GM12873 (cell line): ENCODE results near the gene ZNF512B.

Experiments
- CTCF ChIP-seq: IDR thresholded peaks from 2 replicates; pipeline ENCODE4 v1.5.1; 2012; ENCODE audit warnings: low read depth, mild to moderate bottlenecking, moderate library complexity, low read length, control low read depth; ENCODE audit not compliant: insufficient read depth; ENCODE audit errors: missing control alignments

ZNF512B gene

GRCh38 chr20:63967330-63968135 is 2.2 kb downstream of the ZNF512B start:
- TF ChIP-seq CTCF: no peak

DNA sequence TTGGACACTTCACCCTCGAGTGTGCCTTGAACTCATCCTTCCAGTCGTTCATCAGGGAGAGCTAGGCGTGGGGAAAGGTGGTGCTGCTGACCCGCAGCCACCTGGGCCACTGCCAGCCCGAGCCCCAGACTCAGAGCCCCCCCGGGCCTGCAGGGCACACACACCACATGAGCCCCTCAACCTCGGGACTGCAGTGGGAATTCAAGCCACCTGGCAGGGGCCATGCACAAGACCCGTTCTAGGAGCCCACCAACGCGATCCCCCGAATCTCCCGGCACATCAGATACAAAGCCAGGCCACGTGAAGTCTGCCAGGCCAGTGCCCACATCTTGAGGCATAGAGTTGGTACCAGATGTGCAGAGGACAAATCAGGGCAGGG is 2.8 kb downstream of the ZNF512B start:
- TF ChIP-seq CTCF: no peak

DNA sequence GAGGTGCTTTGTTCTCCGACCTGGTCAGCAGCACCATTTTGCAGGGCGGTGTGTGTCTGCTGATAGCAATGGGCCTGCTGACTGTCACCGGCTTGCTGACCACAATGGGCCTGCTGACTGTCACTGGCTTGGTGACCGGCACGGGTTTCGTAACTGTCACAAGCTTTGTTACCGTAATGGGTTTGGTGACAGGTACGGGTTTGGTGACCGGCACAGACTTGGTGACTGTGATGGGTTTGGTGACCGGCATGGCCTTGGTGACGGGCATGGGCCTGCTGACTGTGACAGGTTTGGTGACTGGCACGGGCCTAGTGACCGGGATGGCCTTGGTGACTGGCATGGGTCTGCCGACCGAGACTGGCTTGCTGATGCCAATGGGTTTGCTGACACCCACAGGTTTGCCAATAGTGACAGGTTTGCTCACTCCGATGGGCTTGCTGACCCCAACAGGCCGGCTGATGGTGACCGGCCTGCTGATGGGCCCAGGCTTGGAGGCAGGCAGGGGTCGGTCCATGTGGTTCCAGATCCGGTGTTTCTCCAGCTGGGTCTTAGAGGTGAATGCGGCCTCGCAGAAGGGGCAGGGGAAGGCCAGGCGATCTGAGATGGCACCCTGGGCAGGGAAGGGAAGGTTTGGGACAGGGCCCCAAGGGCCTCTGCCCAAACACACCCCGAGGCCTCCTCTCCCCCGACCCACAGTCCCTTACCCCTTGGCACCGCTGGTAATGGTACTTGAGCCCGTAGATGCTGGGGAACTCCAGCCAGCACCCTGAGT is 3.4 kb downstream of the ZNF512B start:
- no peak for TF ChIP-seq CTCF

GRCh38 chr20:63964412-63964811 is 5.3 kb downstream of the ZNF512B start:
- no peak for TF ChIP-seq CTCF

GRCh38 chr20:63963784-63964301 is 5.9 kb downstream of the ZNF512B start:
- TF ChIP-seq CTCF: no peak

DNA sequence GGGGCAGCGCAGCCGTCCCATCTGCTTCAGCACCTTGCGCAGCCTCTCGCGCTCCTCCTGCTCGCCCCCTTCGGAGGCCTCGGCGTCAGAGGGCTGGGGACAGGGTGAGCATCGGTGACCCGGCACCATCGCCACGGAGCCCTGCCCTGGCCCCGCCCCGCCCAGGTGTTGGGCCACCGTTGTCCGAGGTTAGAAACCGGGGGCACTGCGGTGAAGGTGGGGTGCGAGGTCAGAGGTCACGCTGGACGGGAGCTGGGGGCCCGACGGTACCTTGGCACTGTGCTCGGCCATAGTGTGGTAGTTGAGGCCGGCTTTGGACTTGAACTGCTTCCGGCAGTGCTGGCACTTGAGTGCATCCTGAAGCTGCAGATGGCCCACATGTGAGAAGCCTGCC is 6.4 kb downstream of the ZNF512B start:
- TF ChIP-seq CTCF: no peak

- no peak for TF ChIP-seq CTCF
Measured at GRCh38 chr20:63962426-63963347, 7.0 kb downstream of the ZNF512B start.
